ENCODE measurements around the gene GPR18.

DNA sequence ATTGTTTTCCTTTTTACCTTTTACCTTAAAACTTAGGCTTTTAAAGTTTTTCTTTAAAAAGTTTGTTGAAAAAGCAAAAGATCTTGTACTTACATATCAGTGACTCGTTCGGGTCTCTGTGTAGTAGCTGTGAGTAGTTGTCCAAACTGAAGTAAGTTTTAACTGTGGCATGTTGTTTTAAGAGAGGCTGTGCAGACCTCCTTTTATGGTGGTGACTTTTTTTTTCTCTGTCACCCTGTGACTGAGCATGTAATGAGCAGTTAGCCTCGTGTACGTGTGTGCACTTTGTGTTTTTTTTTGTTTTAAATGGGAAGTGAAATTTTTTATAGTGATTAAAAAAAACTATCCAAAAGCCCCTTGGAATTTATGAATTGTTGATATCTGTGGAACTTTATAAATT lies 49.1 kb upstream of the GPR18 start, which contains the start of gene GPR183:
- no peak for TF ChIP-seq CREB1 (IDR thresholded peaks at IDR 0.05)
- no peak for TF ChIP-seq CREB1 (CRISPR knock-in tag; IDR thresholded peaks at IDR 0.05)
- no peak for TF ChIP-seq NFYB (CRISPR knock-in tag; IDR thresholded peaks at IDR 0.05)
- no peak for TF ChIP-seq PBX3 (CRISPR knock-in tag; IDR thresholded peaks at IDR 0.05; ENCODE audit: borderline replicate concordance)
- TF ChIP-seq, protein P1, sequence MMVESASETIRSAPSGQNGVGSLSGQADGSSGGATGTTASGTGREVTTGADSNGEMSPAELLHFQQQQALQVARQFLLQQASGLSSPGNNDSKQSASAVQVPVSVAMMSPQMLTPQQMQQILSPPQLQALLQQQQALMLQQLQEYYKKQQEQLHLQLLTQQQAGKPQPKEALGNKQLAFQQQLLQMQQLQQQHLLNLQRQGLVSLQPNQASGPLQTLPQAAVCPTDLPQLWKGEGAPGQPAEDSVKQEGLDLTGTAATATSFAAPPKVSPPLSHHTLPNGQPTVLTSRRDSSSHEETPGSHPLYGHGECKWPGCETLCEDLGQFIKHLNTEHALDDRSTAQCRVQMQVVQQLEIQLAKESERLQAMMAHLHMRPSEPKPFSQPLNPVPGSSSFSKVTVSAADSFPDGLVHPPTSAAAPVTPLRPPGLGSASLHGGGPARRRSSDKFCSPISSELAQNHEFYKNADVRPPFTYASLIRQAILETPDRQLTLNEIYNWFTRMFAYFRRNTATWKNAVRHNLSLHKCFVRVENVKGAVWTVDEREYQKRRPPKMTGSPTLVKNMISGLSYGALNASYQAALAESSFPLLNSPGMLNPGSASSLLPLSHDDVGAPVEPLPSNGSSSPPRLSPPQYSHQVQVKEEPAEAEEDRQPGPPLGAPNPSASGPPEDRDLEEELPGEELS (CRISPR knock-in tag; IDR thresholded peaks at IDR 0.05), result no peak
- TF ChIP-seq, protein P2, sequence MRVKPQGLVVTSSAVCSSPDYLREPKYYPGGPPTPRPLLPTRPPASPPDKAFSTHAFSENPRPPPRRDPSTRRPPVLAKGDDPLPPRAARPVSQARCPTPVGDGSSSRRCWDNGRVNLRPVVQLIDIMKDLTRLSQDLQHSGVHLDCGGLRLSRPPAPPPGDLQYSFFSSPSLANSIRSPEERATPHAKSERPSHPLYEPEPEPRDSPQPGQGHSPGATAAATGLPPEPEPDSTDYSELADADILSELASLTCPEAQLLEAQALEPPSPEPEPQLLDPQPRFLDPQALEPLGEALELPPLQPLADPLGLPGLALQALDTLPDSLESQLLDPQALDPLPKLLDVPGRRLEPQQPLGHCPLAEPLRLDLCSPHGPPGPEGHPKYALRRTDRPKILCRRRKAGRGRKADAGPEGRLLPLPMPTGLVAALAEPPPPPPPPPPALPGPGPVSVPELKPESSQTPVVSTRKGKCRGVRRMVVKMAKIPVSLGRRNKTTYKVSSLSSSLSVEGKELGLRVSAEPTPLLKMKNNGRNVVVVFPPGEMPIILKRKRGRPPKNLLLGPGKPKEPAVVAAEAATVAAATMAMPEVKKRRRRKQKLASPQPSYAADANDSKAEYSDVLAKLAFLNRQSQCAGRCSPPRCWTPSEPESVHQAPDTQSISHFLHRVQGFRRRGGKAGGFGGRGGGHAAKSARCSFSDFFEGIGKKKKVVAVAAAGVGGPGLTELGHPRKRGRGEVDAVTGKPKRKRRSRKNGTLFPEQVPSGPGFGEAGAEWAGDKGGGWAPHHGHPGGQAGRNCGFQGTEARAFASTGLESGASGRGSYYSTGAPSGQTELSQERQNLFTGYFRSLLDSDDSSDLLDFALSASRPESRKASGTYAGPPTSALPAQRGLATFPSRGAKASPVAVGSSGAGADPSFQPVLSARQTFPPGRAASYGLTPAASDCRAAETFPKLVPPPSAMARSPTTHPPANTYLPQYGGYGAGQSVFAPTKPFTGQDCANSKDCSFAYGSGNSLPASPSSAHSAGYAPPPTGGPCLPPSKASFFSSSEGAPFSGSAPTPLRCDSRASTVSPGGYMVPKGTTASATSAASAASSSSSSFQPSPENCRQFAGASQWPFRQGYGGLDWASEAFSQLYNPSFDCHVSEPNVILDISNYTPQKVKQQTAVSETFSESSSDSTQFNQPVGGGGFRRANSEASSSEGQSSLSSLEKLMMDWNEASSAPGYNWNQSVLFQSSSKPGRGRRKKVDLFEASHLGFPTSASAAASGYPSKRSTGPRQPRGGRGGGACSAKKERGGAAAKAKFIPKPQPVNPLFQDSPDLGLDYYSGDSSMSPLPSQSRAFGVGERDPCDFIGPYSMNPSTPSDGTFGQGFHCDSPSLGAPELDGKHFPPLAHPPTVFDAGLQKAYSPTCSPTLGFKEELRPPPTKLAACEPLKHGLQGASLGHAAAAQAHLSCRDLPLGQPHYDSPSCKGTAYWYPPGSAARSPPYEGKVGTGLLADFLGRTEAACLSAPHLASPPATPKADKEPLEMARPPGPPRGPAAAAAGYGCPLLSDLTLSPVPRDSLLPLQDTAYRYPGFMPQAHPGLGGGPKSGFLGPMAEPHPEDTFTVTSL (CRISPR knock-in tag; IDR thresholded peaks at IDR 0.05; ENCODE audit: borderline replicate concordance), result no peak
- no peak for TF ChIP-seq CTCF (CRISPR knock-in tag; IDR thresholded peaks at IDR 0.05)
- TF ChIP-seq KDM4B (CRISPR knock-in tag; IDR thresholded peaks at IDR 0.05), result no peak
- no peak for TF ChIP-seq ZNF34 (CRISPR knock-in tag; IDR thresholded peaks at IDR 0.05; ENCODE audit: borderline replicate concordance)
- TF ChIP-seq RERE (CRISPR knock-in tag; IDR thresholded peaks at IDR 0.05; ENCODE audit: low read depth), result no peak
